Sigmoid colon (tissue), 7 donors: ENCODE results near the gene RAB11FIP3. TPM values are rescaled to one million over a fixed set of nuclear protein-coding genes. Genes with fewer than 3 reads are reported as not detected.

Source experiments
- DNase-seq: peaks from one replicate; pipeline ENCODE4 v3.0.0-alpha.2; 2019
- H3K27ac ChIP-seq, 4 donors: fragments of 200-600 bp; sonication (generic); one replicate each; pipeline ENCODE4 v1.5.1; 2016 to 2019; ENCODE audit warnings: mild to moderate bottlenecking in 1 of 4
- H3K27me3 ChIP-seq, 3 donors: fragments of 200-600 bp; sonication (generic); one replicate each; pipeline ENCODE4 v1.5.1; 2019; ENCODE audit warnings: mild to moderate bottlenecking in 1 of 3
- H3K36me3 ChIP-seq, 4 donors: fragments of 200-600 bp; sonication (generic); one replicate each; pipeline ENCODE4 v1.5.1; 2016 to 2019
- H3K4me1 ChIP-seq, 4 donors: fragments of 200-600 bp; sonication (generic); one replicate each; pipeline ENCODE4 v1.5.1; 2017 to 2019
- H3K4me3 ChIP-seq, 4 donors: fragments of 200-600 bp; sonication (generic); one replicate each; pipeline ENCODE4 v1.5.1; 2017 to 2019; ENCODE audit warnings: mild to moderate bottlenecking in 2 of 4, moderate library complexity in 1 of 4
- H3K9me3 ChIP-seq, 4 donors: fragments of 200-600 bp in 3 of 4; sonication (generic) in 3 of 4; one replicate each; pipeline versions ENCODE4 v1.5.1 to v1.6.1; 2013 to 2019
- EP300 ChIP-seq, 4 donors: sonication (generic); formaldehyde crosslinking; IDR thresholded peaks; one replicate each; pipeline ENCODE4 v1.6.1; 2017; ENCODE audit warnings: antibody characterized with exemption in 4 of 4
- POLR2A ChIP-seq, 2 donors: fragments of 450-650 bp; IDR thresholded peaks; one replicate each; pipeline ENCODE4 v1.6.1; 2016; ENCODE audit warnings: antibody characterized with exemption in 2 of 2, mild to moderate bottlenecking in 2 of 2, moderate library complexity in 2 of 2
- POLR2AphosphoS5 ChIP-seq, 4 donors: sonication (generic); formaldehyde crosslinking; IDR thresholded peaks; one replicate each; pipeline ENCODE4 v1.6.1; 2017; ENCODE audit warnings: antibody characterized with exemption in 4 of 4
- WGBS, 2 donors: extraction: QIAGEN DNeasy Blood & Tissue Kit; methylation state at CpG; one replicate each; pipeline ENCODE4 v1.1.7; 2013; 5-methylcytosine and 5-hydroxymethylcytosine counted together
- intact Hi-C: fragments of 100-400 bp; cut with DNase I; formaldehyde crosslinking; loops from one replicate; pipeline ENCODE4 v1.15.1; 2023
- polyA plus RNA-seq, 3 donors: library from polyadenylated mRNA; stranded (reverse); fragments of 200-250 nt; gene quantifications; one replicate each; pipeline ENCODE4 v1.2.3, GENCODE V29; 2013
- total RNA-seq, 4 donors: library from RNA; depleted of rRNA; stranded (reverse); fragments of >200 nt; gene quantifications; one replicate each; pipeline ENCODE4 v1.1.0, GENCODE V29; 2016
- TF ChIP-seq, protein P1 (sequence below), 4 experiments: fragments of 450-650 bp in 3 of 4; fragments of 200-600 bp in 1 of 4; IDR thresholded peaks; one replicate each; pipeline ENCODE4 v1.5.1; 2016 to 2019; ENCODE audit warnings: antibody characterized with exemption in 4 of 4, mild to moderate bottlenecking in 3 of 4, moderate library complexity in 2 of 4
- donor health status: healthy with polysubstance abuse.
- donor health status: Bipolar disorder and iron deficiency.
- donor health status: healthy.

Gene RAB11FIP3
- total and polyA plus RNA-seq, 7 donors, result 10.6 to 44.9 (median 21.4) TPM

DNA sequence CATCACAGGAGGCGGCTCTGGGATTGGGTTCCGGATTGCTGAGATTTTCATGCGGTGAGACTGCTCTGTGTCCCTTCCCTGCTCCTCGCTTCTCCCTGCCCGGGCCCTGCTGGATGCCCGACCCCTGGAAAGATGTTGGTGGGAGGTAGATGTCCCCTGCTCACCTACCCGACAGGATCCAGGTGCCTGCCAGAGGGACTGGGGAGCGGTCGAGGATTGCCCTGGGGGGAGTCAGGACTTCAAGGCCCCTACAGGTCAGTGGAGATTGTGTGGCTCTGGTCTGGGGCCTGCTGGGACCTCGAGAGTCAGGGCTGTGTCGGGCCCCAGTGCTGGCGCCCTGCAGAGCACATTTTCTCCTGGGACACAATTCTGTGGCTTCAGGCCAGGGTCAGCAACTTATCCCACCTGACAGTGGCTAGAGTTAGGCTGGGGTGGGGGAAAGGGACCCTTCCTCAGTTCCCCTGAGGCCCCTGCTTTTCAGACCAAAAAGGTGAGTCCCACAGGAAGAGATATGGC, 20.4 kb upstream of the RAB11FIP3 start:
- Histone ChIP-seq H3K4me3 (no peak overlapping the region), H3K4me1 (peaks cover 0 to 22% (median 19%) of the 10 kb centered on the region in 4 donors), H3K9me3 (no peaks in the 10 kb centered on the region), H3K27me3 (no peaks in the 10 kb centered on the region), H3K36me3 (peaks cover 0 to 18% (median 0%) of the 10 kb centered on the region in 4 donors), H3K27ac (no peak overlapping the region)
- TF ChIP-seq, protein P1, sequence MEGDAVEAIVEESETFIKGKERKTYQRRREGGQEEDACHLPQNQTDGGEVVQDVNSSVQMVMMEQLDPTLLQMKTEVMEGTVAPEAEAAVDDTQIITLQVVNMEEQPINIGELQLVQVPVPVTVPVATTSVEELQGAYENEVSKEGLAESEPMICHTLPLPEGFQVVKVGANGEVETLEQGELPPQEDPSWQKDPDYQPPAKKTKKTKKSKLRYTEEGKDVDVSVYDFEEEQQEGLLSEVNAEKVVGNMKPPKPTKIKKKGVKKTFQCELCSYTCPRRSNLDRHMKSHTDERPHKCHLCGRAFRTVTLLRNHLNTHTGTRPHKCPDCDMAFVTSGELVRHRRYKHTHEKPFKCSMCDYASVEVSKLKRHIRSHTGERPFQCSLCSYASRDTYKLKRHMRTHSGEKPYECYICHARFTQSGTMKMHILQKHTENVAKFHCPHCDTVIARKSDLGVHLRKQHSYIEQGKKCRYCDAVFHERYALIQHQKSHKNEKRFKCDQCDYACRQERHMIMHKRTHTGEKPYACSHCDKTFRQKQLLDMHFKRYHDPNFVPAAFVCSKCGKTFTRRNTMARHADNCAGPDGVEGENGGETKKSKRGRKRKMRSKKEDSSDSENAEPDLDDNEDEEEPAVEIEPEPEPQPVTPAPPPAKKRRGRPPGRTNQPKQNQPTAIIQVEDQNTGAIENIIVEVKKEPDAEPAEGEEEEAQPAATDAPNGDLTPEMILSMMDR (IDR thresholded peaks at IDR 0.05), result no peak
- TF ChIP-seq POLR2AphosphoS5 (IDR thresholded peaks at IDR 0.05) (no peak), EP300 (IDR thresholded peaks at IDR 0.05) (no peak), POLR2A (IDR thresholded peaks at IDR 0.05) (no peak)
- WGBS, 2 donors, result 92 to 93% methylated on average over 12 of the region's 12 CpGs
- intact Hi-C loops, result no loop called here
- DNase-seq, result no peak

DNA sequence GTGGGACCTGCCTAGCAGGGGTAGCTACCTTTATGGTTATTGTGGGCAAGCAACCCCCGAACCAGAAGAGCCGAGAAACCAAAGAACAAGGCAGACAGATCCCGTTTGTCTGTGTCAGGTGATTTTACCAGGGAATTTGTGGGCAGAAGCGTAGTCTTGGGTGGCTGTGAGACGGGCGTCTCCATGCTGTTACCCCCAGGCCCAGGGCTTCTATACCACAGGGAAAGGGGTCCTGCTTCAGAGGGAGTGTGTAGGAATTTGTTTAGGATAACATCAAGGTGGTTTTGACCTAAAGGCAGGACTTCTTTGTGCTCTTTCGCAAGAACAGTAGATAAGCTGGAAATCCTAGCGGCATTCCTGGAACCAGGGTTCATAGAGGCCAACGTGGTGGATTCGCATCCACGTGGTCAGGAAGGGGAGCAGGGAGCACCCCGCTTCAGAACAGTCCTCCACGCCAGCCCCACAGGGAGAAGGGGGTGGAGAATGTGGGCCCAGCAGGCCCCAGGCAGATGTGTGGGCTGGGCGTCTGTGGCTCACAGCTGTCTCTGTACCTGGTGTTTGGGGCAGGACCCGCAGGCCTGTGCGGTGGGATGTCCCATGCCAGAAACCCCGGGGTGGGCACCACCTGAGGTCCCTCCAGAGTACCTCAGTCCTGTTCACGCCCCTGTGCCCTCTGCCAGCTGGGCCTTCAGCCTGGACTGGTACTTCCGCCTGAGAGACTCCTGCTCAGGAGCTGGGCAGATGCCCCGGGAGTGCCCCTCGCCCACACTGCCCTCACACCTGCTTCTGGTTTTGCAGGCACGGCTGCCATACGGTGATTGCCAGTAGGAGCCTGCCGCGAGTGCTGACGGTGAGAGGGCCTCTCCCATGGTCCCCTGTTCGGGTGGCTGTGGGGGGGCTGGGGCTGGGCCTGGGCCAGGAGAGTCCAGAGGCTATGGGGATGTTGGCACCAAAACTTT, 19.6 kb upstream of the RAB11FIP3 start:
- H3K4me3 ChIP-seq, result no peak overlapping the region
- no peak for TF ChIP-seq POLR2A (IDR thresholded peaks at IDR 0.05)
- TF ChIP-seq EP300 (IDR thresholded peaks at IDR 0.05), result no peak
- TF ChIP-seq, protein P1 (IDR thresholded peaks at IDR 0.05), result no peak
- no peak for TF ChIP-seq POLR2AphosphoS5 (IDR thresholded peaks at IDR 0.05)
- no peak for DNase-seq
- peaks cover 0 to 24% (median 0%) of the 10 kb centered on the region in 4 donors for H3K36me3 ChIP-seq
- H3K9me3 ChIP-seq, result no peaks in the 10 kb centered on the region
- 87 to 88% methylated on average over 27 of the region's 27 CpGs for WGBS, 2 donors
- no peak overlapping the region for H3K27ac ChIP-seq
- intact Hi-C loops, result no loop called here
- H3K27me3 ChIP-seq, result no peaks in the 10 kb centered on the region
- H3K4me1 ChIP-seq, result peaks cover 0 to 14% (median 11%) of the 10 kb centered on the region in 4 donors

DNA sequence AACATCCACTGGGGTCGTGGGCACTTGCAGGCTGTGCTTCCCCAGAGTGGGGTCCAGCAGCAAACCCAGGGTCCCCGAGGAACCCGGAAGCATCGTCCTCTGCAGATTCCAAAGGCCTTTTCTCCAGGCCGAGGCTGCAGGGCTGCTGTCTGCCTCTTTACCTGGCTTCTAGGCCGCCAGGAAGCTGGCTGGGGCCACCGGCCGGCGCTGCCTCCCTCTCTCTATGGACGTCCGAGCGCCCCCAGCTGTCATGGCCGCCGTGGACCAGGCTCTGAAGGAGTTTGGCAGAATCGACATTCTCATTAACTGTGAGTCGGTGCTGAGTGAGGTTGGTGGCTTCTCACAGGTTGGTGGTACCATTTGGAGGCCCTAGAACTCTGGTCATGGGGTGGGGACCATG, 18.2 kb upstream of the RAB11FIP3 start:
- no peaks in the 10 kb centered on the region for H3K9me3 ChIP-seq
- DNase-seq, result no peak
- no peak overlapping the region for H3K27ac ChIP-seq
- WGBS, 2 donors, result 91% methylated on average over 16 of the region's 16 CpGs
- intact Hi-C loops, result no loop called here
- H3K27me3 ChIP-seq, result no peaks in the 10 kb centered on the region
- H3K36me3 ChIP-seq, result peaks cover 0 to 38% (median 4%) of the 10 kb centered on the region in 4 donors
- H3K4me1 ChIP-seq, result peaks cover 0 to 6% (median 5%) of the 10 kb centered on the region in 4 donors
- TF ChIP-seq POLR2AphosphoS5 (IDR thresholded peaks at IDR 0.05), result no peak
- TF ChIP-seq, protein P1 (IDR thresholded peaks at IDR 0.05), result no peak
- no peak for TF ChIP-seq EP300 (IDR thresholded peaks at IDR 0.05)
- no peak for TF ChIP-seq POLR2A (IDR thresholded peaks at IDR 0.05)
- no peak overlapping the region for H3K4me3 ChIP-seq

DNA sequence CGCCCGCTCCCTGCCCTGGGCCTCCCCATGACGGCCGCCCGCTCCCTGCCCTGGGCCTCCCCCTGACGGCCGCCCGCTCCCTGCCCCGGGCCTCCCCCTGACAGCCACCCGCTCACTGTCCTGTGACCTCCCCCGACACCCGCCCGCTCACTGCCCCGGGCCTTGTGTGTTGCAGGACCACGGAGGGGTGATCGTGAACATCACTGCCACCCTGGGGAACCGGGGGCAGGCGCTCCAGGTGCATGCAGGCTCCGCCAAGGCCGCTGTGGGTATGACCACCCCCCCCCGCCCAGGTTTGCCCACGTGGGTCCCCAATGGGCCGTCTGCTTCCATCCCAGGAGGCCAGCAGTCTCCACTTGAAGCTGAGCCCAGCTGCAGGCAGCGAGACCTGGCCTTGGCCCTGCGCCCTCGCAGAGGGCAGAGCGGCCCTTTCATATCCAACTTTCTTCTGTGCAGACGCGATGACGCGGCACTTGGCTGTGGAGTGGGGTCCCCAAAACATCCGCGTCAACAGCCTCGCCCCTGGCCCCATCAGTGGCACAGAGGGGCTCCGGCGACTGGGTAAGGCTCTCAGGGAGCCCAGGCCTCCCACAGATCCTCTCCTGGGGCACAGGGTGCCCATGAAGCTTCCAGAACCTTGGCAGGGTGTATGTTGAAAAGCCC, 14.8 kb upstream of the RAB11FIP3 start:
- WGBS, 2 donors, result 92 to 93% methylated on average over 36 of the region's 36 CpGs
- intact Hi-C loops, result no loop called here
- Histone ChIP-seq H3K4me3 (no peak overlapping the region), H3K36me3 (peaks cover 0 to 38% (median 4%) of the 10 kb centered on the region in 4 donors), H3K27ac (no peak overlapping the region), H3K27me3 (no peaks in the 10 kb centered on the region), H3K4me1 (no peaks in the 10 kb centered on the region), H3K9me3 (no peaks in the 10 kb centered on the region)
- TF ChIP-seq POLR2AphosphoS5 (IDR thresholded peaks at IDR 0.05) (no peak), POLR2A (IDR thresholded peaks at IDR 0.05) (no peak), EP300 (IDR thresholded peaks at IDR 0.05) (no peak)
- TF ChIP-seq, protein P1 (IDR thresholded peaks at IDR 0.05), result no peak
- DNase-seq, result no peak
